SIG-M5 treated with dmso at 0.1 percent for 504 hours (cell line): ENCODE data around the gene GJD3.

Experiments
- DNase-seq: peaks from one replicate; lab custom pipeline; 2025; ENCODE audit not compliant: unreplicated experiment; lab: John Stamatoyannopoulos, UW

The GJD3 gene

GRCh38 chr17:40352779-40353394 is 11.7 kb downstream of the GJD3 start:
- DNase-seq, result peak; percentile 99

DNA sequence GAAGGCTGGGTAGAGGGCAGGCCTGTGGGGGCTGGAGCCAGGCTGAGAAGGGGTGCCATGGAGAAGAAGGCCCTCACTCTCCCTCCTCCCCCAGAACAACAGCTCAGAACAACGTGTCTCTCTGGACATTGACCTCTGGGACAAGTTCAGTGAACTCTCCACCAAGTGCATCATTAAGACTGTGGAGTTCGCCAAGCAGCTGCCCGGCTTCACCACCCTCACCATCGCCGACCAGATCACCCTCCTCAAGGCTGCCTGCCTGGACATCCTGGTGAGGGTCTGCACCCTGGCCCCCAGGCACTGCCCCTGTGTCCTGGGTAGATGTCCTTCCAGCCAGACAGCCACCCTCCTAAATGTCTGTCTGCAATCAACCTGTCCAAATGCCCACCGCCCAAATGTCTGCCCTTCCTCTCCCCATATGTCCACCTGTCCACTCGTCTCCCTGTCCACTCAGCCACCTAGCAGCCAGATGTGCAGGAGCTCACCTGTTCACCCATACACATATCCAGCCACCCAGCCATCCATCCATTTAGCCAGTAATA is 12.2 kb downstream of the GJD3 start:
- no peak for DNase-seq

- no peak for DNase-seq
Observed at GRCh38 chr17:40351359-40352236, 12.9 kb downstream of the GJD3 start.

DNA sequence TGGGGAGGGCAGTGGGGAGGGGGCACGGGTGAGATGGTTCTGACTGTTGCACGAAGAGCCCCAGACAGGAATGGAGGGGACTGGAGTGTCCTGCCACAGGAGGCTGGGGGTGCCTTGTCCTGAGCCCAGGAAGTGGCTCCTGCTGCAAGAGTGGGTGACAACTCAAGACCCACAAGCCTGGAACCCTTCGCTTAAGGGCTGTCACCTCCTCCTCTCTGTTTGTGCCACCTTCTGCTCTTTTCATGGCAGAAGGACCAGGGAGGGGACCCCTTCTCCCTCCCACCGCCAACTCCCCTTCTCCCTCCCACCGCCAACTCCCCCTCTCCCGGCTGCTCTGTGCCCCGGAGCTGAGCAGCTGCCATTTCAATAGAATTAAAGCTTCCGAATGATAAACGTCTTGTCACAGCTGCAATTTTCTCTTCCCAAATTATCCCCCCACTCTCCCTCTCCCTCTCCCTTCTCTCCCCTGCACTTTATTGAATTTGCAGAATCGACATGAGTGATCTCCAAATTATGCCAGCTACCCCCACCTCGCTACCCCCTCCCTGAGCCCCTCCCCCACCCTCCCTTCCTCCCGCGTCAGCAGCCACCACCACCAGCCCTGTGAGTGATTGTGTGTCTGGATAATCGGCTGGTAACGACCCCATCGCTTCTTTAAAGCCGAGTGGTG is 13.7 kb downstream of the GJD3 start:
- DNase-seq, result no peak

- DNase-seq, result no peak
Observed at GRCh38 chr17:40349895-40350688, 14.4 kb downstream of the GJD3 start.

DNA sequence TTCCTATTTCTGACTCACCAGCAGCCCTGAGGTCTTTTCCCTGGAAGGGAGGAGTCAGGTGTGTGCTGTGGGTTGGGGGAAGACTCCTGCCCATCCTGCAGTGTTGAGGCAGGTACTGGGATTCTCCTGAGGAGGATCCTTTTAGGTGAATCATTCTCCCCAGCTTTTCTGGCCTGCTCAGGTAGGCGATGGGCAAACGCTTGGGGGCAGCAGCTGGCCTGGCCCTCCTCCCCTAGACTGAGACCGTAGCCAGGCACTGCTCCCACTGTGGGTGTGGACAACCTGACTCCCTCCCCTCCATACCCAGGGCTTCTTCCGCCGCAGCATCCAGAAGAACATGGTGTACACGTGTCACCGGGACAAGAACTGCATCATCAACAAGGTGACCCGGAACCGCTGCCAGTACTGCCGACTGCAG is 15.1 kb downstream of the GJD3 start:
- DNase-seq, result no peak

- DNase-seq, result no peak
Observed at GRCh38 chr17:40348562-40349476, 15.7 kb downstream of the GJD3 start.

DNA sequence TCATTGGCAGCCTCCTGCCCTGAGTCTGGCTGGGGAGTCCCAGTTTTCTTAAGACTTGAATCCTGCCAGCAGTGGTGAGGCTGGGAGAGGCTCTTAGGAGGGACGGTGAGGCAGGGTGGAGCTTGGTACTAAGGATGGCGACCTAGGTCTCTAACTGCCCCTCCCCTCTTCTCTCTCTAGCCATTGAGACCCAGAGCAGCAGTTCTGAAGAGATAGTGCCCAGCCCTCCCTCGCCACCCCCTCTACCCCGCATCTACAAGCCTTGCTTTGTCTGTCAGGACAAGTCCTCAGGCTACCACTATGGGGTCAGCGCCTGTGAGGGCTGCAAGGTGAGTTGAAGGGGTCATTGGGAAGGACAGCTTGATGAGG is 16.4 kb downstream of the GJD3 start:
- DNase-seq, result no peak

DNA sequence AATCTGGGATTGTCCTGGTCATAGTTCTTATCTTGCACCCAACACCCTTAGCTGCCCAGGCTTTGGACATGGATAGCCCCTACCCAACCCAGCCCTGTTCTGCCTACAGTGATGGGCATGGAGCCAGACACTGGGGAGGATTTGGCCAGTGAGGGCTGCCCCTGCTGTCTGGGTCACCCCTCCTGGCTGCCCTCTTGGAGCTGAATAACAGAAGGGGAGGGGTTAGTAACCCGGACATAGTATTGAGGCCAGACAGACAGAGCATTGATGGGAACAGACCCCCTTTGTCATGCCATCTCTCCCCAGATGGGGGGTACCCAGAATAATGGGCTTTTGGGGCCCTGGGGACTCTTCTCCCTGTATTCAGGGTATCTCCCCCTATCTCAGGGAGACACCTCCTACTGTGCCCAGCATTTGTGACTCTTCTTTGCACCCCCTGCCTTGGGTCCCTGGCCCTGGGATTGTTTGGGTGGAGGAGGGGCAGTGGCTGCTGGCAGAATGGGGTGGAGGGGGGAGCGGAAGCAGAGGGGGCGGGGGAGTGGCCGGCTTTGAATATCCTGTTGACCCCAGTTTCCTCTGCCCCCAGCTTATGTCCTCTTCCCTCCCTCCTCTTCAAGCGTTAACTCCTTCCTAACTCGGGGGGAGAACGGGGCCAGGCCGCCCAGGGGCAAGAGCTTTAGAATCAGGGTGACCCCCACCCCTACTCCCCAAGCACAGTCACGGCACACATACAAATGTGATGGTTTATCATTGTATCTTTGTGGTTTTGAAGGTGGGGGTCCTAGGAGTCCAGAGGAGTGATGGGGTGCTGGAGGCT is 17.0 kb downstream of the GJD3 start:
- no peak for DNase-seq

- no peak for DNase-seq
Observed at GRCh38 chr17:40346765-40347158, 17.8 kb downstream of the GJD3 start.

- no peak for DNase-seq
Observed at GRCh38 chr17:40345994-40346764, 18.4 kb downstream of the GJD3 start.

GRCh38 chr17:40345161-40345993 is 19.2 kb downstream of the GJD3 start:
- no peak for DNase-seq

DNA sequence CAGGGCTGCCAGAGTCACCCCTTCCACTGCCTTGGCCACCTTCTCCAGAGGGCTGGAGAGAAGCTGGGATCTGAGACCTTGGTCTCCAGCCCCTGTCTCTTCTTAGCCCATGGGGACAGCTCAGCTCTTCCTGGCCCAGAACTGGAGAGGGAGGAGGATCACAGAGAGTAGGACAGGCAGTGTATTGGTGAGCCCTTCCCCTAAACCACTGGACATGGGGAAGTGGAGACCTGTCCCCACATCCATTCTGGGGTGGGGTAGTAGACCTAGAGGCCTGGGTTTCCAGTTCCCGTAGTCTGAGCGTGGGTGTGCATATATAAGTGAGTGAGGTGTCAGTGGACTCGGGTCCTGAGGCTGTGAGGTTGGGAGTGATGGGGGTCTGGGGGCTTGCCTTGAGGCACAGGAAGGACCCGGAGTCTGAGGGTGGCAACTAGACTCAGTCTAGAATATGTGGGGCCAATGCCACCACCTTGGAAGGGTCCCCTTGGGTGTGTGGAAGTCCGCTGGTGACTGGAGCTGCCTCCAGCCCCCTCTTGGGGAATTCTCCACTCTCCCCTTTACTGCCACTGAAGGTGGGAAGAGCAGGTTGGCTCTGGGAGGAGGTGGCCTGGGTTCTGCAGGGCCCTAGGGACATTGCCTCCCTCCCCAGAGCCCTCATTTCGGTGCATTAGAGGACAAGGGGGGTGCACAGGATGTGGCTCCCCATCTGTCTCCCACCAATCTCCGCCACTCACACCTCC is 19.9 kb downstream of the GJD3 start:
- DNase-seq, result no peak

DNA sequence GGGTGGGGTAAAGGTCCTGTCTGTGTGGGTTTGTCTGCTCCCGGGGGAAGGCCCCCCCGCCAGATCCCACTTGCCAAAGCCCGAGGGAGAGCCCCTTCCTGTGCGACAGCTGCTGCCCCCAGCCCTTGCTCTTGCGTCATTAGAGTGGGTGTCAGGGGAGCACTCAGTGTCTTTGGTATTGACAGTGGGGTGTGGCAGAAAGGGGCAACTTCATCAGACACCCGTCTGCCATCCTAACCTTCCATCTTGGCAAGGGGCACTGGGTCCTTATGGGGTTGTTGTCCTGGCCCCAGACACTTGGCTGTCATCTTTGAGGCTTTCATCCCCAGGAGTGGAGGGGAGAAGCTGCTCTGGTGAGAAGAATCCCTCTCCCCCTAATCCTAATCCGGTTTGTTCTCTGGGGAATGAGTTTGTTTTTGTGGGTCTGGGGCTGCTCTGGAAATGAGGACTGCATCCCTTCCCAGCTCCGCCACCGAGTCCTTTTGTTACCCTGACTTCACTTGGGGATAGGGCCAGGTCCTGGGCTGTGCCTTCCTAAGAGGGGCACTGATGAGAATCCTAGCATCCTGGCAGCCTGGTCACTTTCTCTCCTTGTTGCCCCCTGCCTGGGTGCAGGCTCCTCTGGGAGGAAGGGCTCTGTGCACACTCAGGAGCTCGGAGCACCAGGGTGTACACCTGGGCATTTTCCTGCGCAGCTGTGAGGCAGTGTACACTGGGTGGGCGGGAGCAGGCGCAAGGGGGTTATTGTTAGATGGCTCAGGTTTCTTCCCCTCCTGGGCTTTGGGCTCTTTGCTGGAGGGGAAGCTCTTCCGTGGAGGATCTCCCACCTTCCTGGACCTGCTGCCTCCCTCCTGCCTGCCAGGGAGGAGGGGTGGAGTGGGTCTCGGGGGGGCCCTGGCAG is 21.1 kb downstream of the GJD3 start:
- DNase-seq, result no peak

GRCh38 chr17:40342504-40343218 is 21.9 kb downstream of the GJD3 start:
- DNase-seq, result no peak
